T-helper 2 cell treated with Interferon-gamma antibody and Interleukin-4, amounts not matched to agents 5 μg/mL and 100 μg/mL, for 36 hours (primary cell): ENCODE results near the gene MYO1E.
A peak's percentile ranks its signal among the peaks of the same experiment; 100 is the strongest.
"Not testable (repeated sequence)": the region's sequence is repeated elsewhere in the genome, so short reads cannot be mapped to it uniquely, and the experiment has no call there.

Experiments used
- DNase-seq: peaks from one replicate; pipeline ENCODE4 v3.0.0; 2021; ENCODE audit warnings: low spot score
- H3K27ac Mint-ChIP-seq: one replicate; pipeline ENCODE4 v1.8.0; 2021; ENCODE audit warnings: mild to moderate bottlenecking, mixed read lengths
- H3K27me3 Mint-ChIP-seq: one replicate; pipeline ENCODE4 v1.8.0; 2021; ENCODE audit warnings: low read depth, mixed read lengths
- H3K36me3 Mint-ChIP-seq: one replicate; pipeline ENCODE4 v1.8.0; 2021; ENCODE audit warnings: low read depth, mixed read lengths
- H3K4me1 Mint-ChIP-seq: one replicate; pipeline ENCODE4 v1.8.0; 2021; ENCODE audit warnings: low read depth, mixed read lengths
- H3K4me3 Mint-ChIP-seq: one replicate; pipeline ENCODE4 v1.8.0; 2022; ENCODE audit warnings: mild to moderate bottlenecking, moderate library complexity, mixed read lengths
- H3K9me3 Mint-ChIP-seq: one replicate; pipeline ENCODE4 v1.8.0; 2021; ENCODE audit warnings: mixed read lengths

The MYO1E gene

DNA sequence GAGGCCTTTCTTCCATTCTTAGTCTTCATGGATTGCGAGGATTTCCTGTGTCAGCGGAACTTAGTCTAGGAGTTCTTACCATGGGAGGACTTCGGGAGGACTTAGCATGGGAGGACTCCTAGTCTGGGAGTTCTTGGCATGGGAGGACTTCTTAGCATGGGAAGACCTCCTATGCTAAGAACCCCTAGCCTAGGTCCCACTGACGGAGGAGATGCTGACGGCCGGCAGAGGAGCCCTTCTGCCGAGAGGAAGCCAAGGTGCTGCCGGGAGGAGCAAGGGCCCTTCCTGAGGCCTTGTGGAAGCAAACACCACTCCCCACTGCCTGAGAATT, 201.6 kb downstream of the MYO1E start:
- no peak for DNase-seq
- H3K4me3 Mint-ChIP-seq, result no peak overlapping the region
- peak overlapping the region; percentile 26 for H3K27ac Mint-ChIP-seq
- peaks cover 22% of the 10 kb centered on the region for H3K36me3 Mint-ChIP-seq
- no peaks in the 10 kb centered on the region for H3K9me3 Mint-ChIP-seq
- H3K27me3 Mint-ChIP-seq, result no peaks in the 10 kb centered on the region
- peaks cover 15% of the 10 kb centered on the region for H3K4me1 Mint-ChIP-seq

DNA sequence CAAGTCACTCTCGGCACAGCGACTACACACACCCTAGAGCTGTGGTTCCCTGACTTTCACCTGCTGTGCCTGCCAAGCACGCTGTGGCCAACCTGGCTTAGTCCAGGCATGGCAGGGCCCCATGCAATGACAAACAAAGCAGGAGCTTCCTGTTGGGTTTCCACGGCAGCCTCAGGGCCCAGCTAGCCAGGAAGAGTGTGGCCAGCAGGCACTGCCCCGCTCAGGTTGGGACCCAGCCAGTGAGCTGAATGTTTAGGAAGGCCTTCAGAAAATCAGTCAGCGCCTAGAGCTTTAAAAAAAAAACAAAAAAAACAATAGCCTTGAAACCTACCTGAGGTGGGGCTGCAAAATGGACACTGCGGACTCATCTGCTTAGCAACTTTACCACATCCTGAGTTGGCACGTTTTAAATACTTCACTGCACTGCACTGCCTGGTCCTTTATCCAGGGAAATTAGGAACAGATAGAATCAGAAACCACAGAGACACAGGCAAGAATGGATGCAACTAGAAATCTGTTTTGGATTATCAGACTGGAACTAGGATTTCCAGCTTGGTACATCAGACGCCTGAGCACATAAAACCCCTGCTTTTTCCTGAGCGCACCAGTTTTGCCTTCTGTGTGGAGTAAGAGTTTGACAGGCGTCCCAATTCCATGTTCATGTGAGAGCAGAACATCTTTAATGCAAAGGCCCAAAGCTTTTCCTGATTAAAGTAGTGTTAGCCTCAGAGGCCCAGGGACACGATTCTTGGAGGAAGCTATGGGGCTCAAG, 202.2 kb downstream of the MYO1E start:
- Mint-ChIP-seq H3K27ac (peak overlapping the region; percentile 26), H3K4me3 (no peak overlapping the region), H3K9me3 (no peaks in the 10 kb centered on the region), H3K27me3 (no peaks in the 10 kb centered on the region), H3K4me1 (peaks cover 13% of the 10 kb centered on the region), H3K36me3 (peaks cover 22% of the 10 kb centered on the region)
- no peak for DNase-seq

DNA sequence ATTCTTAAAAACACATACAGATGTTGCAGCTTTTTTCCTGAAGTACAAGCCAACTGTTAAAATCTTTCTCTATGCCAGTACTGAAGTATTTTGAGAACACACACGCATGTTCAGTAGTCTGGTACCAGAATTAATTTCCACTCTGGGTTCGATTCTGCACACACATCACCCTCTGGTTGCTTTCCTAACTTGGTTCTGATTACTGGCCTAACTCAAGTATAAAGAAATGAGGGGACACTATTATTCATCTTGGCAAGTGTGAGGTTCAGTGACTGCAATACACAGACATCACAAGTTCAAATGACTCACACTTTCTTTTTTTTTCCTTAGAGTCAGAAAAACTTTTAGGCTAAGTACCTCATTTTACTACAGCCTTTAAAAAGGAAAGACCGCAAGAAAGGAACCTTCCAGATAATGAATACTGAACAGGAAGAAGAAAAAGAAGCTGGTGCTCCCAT, 203.4 kb downstream of the MYO1E start:
- H3K4me1 Mint-ChIP-seq, result peaks cover 11% of the 10 kb centered on the region
- no peaks in the 10 kb centered on the region for H3K9me3 Mint-ChIP-seq
- peaks cover 26% of the 10 kb centered on the region for H3K36me3 Mint-ChIP-seq
- peak overlapping the region; percentile 28 for H3K27ac Mint-ChIP-seq
- DNase-seq, result no peak
- no peaks in the 10 kb centered on the region for H3K27me3 Mint-ChIP-seq
- H3K4me3 Mint-ChIP-seq, result no peak overlapping the region

DNA sequence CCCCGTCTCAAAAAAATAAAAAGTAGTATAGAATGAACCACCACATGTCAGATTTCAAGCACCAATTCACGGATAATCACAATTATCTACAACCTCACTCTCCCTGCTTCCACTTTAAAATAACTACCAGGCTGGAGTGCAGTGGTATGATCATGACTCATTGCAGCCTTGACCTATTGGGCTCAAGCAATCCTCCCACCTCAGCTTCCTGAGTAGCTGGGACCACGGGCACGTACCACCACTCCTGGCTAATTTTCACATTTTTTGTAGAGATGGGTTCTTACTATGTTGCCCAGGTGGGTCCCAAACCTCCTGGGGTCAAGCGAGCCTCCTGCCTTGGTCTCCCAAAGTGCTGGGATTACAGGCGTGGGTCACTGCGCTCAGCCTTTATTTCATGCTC, 204.1 kb downstream of the MYO1E start:
- peaks cover 21% of the 10 kb centered on the region for H3K36me3 Mint-ChIP-seq
- DNase-seq, result no peak
- H3K4me1 Mint-ChIP-seq, result peaks cover 11% of the 10 kb centered on the region
- H3K27me3 Mint-ChIP-seq, result no peaks in the 10 kb centered on the region
- H3K4me3 Mint-ChIP-seq, result no peak overlapping the region
- no peak overlapping the region for H3K27ac Mint-ChIP-seq
- no peaks in the 10 kb centered on the region for H3K9me3 Mint-ChIP-seq

DNA sequence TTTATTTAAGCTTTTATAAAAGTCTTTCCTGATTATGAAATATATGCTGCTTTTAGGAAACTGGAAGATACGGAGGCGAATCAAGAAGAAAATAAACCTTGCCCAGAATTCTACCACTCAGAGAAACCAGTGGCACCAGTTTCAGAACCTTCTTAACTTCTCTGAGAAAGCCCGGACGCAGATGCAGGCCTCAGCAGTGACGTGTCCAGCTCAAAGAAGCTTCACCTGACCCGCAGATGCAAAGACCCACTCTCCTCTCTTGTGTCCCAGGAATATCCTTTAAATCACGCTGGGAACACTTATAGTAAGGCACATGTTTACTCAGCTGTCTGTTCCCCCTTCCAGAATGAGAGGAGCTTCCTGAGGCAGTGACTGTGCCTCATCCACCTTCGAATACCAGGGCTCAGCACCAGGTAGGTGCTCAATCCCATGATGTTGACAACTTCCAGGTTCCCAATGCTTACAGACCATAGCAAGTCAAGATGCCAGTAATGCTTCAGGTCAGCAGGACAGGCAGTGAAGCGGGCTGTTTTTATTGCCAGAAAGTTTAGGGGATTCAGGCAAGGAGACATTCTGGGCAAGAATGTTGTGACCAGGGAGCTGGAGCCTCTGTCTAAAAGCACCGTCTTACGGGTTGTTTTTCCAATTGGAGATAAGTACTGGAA, 205.9 kb downstream of the MYO1E start:
- no peak for DNase-seq
- H3K36me3 Mint-ChIP-seq, result peaks cover 17% of the 10 kb centered on the region
- H3K4me3 Mint-ChIP-seq, result no peak overlapping the region
- H3K27ac Mint-ChIP-seq, result no peak overlapping the region
- no peaks in the 10 kb centered on the region for H3K27me3 Mint-ChIP-seq
- H3K9me3 Mint-ChIP-seq, result no peaks in the 10 kb centered on the region
- peaks cover 11% of the 10 kb centered on the region for H3K4me1 Mint-ChIP-seq

DNA sequence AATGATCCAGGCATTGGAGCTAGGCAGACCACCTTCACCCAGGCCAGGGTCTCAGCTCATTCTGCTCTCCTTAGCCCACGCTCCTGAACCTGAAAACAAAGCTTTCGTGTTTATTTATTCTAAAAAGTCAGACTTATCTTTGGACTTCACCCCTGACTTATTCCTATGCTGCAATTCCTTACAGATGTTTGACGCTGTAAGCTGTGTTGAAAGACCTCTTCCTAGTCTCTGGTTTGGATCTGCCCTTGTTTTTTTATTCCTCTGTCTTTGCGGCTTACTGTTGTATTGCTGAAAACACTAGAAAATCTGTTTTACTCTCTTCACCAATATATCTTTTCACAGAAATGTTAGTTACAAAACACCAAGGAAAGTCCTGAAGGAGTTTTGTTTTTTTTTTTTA, 206.5 kb downstream of the MYO1E start:
- Mint-ChIP-seq H3K27ac (peak overlapping the region; percentile 58), H3K4me3 (no peak overlapping the region), H3K4me1 (peaks cover 11% of the 10 kb centered on the region), H3K9me3 (no peaks in the 10 kb centered on the region), H3K36me3 (peaks cover 15% of the 10 kb centered on the region), H3K27me3 (no peaks in the 10 kb centered on the region)
- no peak for DNase-seq

DNA sequence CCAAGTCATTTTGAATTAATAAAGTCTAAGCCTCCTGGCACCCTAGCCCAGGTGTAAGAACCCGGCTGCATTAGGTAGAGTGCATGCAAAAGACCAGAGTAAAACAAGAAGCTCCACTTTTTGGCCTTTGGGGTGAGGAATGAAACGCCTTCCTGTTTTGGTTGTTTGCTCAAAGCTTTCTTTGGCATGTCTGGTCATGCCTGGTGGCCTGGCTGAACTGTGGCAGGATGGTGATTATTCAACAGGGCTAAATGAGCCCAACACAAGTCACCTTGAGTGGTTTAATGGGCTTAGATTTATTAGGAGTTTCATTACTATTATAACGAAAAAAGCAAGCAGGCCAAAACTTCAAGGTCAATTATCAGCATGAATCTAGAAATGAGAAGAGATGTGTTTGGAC, 206.9 kb downstream of the MYO1E start:
- peaks cover 11% of the 10 kb centered on the region for H3K4me1 Mint-ChIP-seq
- H3K27me3 Mint-ChIP-seq, result no peaks in the 10 kb centered on the region
- peaks cover 15% of the 10 kb centered on the region for H3K36me3 Mint-ChIP-seq
- no peak overlapping the region for H3K4me3 Mint-ChIP-seq
- H3K9me3 Mint-ChIP-seq, result no peaks in the 10 kb centered on the region
- H3K27ac Mint-ChIP-seq, result peak overlapping the region; percentile 54
- DNase-seq, result no peak

DNA sequence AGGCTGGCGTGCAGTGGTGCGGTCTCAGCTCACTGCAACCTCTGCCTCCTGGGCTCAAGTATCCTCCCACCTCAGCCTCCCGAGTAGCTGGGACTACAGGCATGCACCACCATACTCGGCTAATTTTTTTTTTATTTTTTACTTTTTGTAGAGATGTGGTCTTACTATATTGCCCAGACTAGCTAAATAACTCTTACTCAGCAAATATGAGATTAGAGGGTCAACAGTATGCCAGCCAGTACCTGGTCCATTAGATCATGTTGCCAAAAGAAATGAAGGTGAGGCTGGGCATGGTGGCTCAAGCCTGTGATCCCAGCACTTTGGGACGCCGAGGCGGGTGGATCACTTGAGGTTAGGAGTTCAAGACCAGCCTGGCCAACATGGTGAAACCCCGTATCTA, 210.6 kb downstream of the MYO1E start:
- not testable (repeated sequence) for DNase-seq, H3K27ac Mint-ChIP-seq, H3K4me3 Mint-ChIP-seq, H3K27me3 Mint-ChIP-seq, H3K4me1 Mint-ChIP-seq, H3K9me3 Mint-ChIP-seq
- H3K36me3 Mint-ChIP-seq, result peaks cover 13% of the 10 kb centered on the region

DNA sequence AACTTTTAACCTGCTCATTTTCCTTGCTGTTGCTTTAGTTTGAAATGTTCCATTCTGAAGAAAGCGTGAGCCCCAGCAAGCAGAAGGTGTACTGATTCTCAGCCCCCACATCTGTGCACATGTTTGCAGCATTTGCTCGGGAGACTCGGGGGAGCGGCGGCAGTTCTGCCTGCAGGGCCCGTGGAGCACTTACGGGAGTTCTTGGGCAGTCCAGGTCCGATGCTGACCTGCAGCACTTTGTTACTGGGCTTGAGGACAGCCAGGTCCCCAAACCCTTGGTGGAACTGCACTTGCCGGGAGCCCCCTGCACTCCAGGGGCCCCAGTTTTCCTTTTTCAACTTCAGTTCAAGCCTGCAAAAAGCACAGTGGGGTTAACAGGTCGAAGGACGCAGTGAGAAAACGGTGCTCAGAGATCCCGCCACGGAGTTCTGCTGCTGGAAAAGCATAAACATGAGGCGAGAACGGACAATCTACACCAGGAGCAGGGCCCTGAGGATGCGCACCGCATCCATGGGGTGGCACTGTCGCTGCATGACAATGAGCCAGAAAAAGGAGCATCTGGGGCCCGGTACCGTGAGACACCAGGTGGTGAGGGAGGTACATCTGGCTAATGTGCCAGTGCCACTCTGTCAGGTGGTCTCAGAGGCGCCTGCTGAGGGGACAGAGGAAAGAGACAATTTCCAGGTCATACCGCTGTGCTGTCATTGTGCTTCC, 211.6 kb downstream of the MYO1E start:
- H3K4me3 Mint-ChIP-seq, result no peak overlapping the region

DNA sequence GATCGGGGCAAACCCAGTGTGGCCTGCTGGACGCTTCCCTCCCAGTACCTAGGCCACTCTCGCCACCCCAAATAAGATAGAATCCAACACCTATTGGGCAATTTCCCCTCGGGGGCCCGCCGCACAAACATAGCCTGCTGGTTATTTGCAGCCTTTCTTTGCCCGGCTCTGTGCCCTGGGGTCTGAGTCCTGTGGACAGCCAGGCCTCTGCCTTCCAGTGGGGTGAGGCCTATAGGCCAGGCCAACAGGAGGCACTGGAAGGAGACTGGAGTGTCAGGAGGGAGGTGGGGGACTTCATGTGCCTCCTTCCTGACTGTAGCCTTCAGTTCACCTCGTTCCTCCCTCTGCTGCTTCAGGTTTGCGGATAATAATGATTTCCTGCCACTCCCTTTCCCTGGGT, 213.5 kb downstream of the MYO1E start:
- no peak for DNase-seq
- Mint-ChIP-seq H3K27me3 (no peaks in the 10 kb centered on the region), H3K4me3 (no peak overlapping the region), H3K27ac (no peak overlapping the region), H3K9me3 (no peaks in the 10 kb centered on the region), H3K36me3 (peaks cover 11% of the 10 kb centered on the region), H3K4me1 (no peaks in the 10 kb centered on the region)

More for the DNA sequence above, 211.6 kb downstream of the MYO1E start:
- no peak for DNase-seq
- Mint-ChIP-seq H3K9me3 (no peaks in the 10 kb centered on the region), H3K4me1 (no peaks in the 10 kb centered on the region), H3K27ac (no peak overlapping the region), H3K36me3 (peaks cover 13% of the 10 kb centered on the region), H3K27me3 (no peaks in the 10 kb centered on the region)

DNA sequence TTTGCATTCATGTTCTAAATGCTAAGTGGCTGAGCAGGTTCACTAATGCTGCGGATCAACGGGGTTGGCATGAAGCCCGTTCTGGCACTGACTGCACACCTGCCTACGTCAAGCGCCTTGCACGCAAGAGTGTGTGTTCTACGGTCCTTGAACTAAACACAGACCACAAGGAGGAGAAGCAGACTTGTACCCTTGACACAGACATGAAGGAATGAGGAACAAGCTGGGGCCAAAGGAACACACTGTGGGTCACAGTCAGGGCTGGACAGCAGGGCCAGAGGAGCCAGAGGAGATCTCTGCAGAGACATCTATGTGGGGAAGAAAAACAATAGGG, 214.0 kb downstream of the MYO1E start:
- H3K4me3 Mint-ChIP-seq, result no peak overlapping the region
- no peak overlapping the region for H3K27ac Mint-ChIP-seq
- H3K27me3 Mint-ChIP-seq, result no peaks in the 10 kb centered on the region
- no peaks in the 10 kb centered on the region for H3K4me1 Mint-ChIP-seq
- peaks cover 11% of the 10 kb centered on the region for H3K36me3 Mint-ChIP-seq
- H3K9me3 Mint-ChIP-seq, result no peaks in the 10 kb centered on the region
- DNase-seq, result no peak

DNA sequence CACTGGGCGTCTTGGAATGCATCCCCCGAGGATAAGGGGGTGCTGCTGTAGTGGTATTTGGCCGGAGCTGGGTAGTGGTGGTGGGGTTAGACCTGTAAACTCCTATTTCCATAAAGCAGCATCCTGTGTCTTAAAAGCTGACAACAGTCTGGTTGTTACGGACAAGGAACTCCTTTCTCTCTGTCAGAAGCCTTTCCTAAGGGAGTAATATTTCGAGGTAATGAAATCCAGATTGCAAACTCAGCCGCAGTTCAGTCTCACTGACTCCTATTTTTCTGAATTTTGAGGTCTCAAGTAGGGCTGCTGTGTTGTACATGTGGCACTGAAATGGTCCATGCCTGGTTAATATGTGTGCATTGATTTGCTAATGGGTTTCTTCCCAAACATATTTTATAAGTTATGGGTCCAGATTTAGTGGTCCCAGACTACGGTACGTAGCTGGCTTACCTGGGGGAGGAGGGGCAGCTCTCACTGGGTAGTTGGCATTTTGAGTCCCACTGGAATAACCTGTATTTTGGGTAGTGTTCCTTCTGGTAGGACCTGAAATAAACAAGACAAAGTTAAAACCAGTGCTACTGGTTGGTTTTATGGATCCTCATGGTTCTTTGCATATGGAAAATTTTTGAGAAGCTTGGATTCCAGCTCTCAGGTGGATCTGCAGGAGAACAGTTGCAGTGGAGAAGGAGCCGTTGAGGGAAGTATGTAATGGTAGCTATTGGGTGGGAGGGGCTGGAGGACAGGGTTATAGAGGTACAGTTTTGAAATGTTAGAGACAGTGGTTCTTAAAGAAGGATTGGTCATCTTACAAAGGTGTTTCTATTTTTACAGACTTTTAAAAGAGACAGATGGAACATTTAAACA, 214.6 kb downstream of the MYO1E start:
- Mint-ChIP-seq H3K36me3 (peaks cover 12% of the 10 kb centered on the region), H3K4me3 (no peak overlapping the region), H3K27ac (no peak overlapping the region), H3K9me3 (no peaks in the 10 kb centered on the region), H3K4me1 (no peaks in the 10 kb centered on the region), H3K27me3 (no peaks in the 10 kb centered on the region)
- DNase-seq, result no peak

DNA sequence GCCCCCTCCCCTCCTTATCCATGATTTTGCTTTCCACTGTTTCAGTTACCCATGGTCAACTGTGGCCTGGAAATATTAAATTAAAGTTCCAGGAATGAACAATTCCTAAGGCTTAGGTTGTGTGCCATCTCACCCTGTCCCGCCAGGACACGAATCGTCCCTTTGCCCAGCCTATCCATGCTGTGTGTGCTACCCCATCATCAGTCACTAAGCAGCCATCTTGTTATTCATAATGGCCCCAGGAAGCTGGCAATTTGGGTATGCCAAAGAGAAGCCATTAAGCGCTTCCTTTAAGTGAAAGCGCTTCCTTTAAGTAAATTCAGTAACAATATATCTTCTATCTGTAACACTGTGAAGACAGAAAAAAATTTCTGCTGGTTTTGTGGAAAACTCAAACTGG, 215.3 kb downstream of the MYO1E start:
- peaks cover 15% of the 10 kb centered on the region for H3K36me3 Mint-ChIP-seq
- DNase-seq, result no peak
- no peaks in the 10 kb centered on the region for H3K4me1 Mint-ChIP-seq
- no peaks in the 10 kb centered on the region for H3K9me3 Mint-ChIP-seq
- H3K27me3 Mint-ChIP-seq, result no peaks in the 10 kb centered on the region
- H3K4me3 Mint-ChIP-seq, result no peak overlapping the region
- H3K27ac Mint-ChIP-seq, result no peak overlapping the region

DNA sequence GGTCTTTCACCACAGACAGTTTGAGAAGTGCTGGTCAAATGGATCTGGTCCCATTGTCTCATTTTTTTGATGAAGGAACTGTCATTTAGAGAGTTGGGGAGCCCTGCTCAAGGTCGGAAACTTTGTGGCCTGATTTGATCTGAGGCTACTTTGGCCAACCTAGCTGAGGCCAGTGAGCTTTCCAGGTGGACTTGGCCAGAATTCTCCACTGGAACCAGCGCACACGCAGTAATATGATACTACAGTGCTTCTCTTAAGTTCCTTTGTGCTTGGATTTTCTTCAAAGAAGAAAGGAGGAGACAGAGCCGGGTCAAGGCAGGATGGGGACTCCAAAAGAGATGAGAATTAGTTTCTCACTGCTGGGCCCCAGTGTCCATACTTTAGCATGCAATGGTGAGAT, 217.2 kb downstream of the MYO1E start:
- no peak for DNase-seq
- no peak overlapping the region for H3K4me3 Mint-ChIP-seq
- H3K4me1 Mint-ChIP-seq, result no peaks in the 10 kb centered on the region
- H3K27me3 Mint-ChIP-seq, result no peaks in the 10 kb centered on the region
- no peaks in the 10 kb centered on the region for H3K9me3 Mint-ChIP-seq
- H3K36me3 Mint-ChIP-seq, result peaks cover 22% of the 10 kb centered on the region
- no peak overlapping the region for H3K27ac Mint-ChIP-seq
